GM12875 (cell line): ENCODE data around the gene PLA2G4C.

Experiments
- H3K4me3 ChIP-seq: one replicate; pipeline ENCODE4 v1.5.1; 2011; ENCODE audit warnings: low read depth, low read length, control low read depth
- CTCF ChIP-seq: IDR thresholded peaks from 2 replicates; pipeline ENCODE4 v1.5.1; 2011; ENCODE audit warnings: low read depth, mild to moderate bottlenecking, control low read depth, inconsistent platforms, low read length, moderate library complexity, borderline replicate concordance; ENCODE audit not compliant: insufficient read depth

Gene PLA2G4C

GRCh38 chr19:48147597-48148175, 37.1 kb upstream of the PLA2G4C start:
- TF ChIP-seq CTCF: no peak

GRCh38 chr19:48139053-48139452, 28.4 kb upstream of the PLA2G4C start:
- no peak overlapping the region for H3K4me3 ChIP-seq
- no peak for TF ChIP-seq CTCF

More at GRCh38 chr19:48147597-48148175, 37.1 kb upstream of the PLA2G4C start:
- H3K4me3 ChIP-seq: no peak overlapping the region

GRCh38 chr19:48137411-48137810, 26.8 kb upstream of the PLA2G4C start:
- TF ChIP-seq CTCF: no peak
- no peak overlapping the region for H3K4me3 ChIP-seq

GRCh38 chr19:48136547-48136946, 25.9 kb upstream of the PLA2G4C start:
- no peak for TF ChIP-seq CTCF
- no peak overlapping the region for H3K4me3 ChIP-seq

GRCh38 chr19:48135411-48135810, 24.8 kb upstream of the PLA2G4C start:
- H3K4me3 ChIP-seq: no peak overlapping the region
- no peak for TF ChIP-seq CTCF

- TF ChIP-seq CTCF: no peak
- no peak overlapping the region for H3K4me3 ChIP-seq
These were observed 22.5 kb upstream of the PLA2G4C start for GRCh38 chr19:48133094-48133493.

- H3K4me3 ChIP-seq: no peak overlapping the region
- no peak for TF ChIP-seq CTCF
These were observed 16.9 kb upstream of the PLA2G4C start for GRCh38 chr19:48127561-48127960.
